PC-9 (cell line): ENCODE data around the gene CPNE7. TPM values are rescaled to one million over a fixed set of nuclear protein-coding genes. Genes with fewer than 3 reads are reported as not detected.
A peak's percentile ranks its signal among the peaks of the same experiment; 100 is the strongest.

Source experiments
- BruUV-seq: library from RNA; stranded (reverse); fragments of 400-500 nt; replicated peaks from 2 replicates; lab custom pipeline; 2021; lab: Mats Ljungman, UMichigan
- CTCF ChIA-PET: fragments of 300-600 bp; sonication (Branson Sonifier 250); formaldehyde crosslinking; loops from one replicate; lab custom pipeline; 2022; ENCODE audit warnings: antibody characterized with exemption; lab: Charles Lee
- POLR2A ChIA-PET: fragments of 300-600 bp; sonication (Branson Sonifier 250); formaldehyde crosslinking; loops from one replicate; lab custom pipeline; 2022; ENCODE audit warnings: antibody characterized with exemption; ENCODE audit not compliant: unreplicated experiment; lab: Charles Lee
- DNase-seq, 2 experiments: peaks; one replicate each; pipeline versions ENCODE4 v3.0.0 to v3.0.0-alpha.2; 2015 to 2022; ENCODE audit warnings: mixed read lengths in 1 of 2
- H2AFZ ChIP-seq: fragments of 200-600 bp; sonication (generic); 2 replicates; pipeline ENCODE4 v1.8.1; 2017; ENCODE audit warnings: antibody characterized with exemption
- H3F3A ChIP-seq: fragments of 200-600 bp; sonication (generic); 2 replicates; pipeline ENCODE4 v1.8.1; 2017; ENCODE audit warnings: antibody characterized with exemption, mild to moderate bottlenecking, low read depth; ENCODE audit not compliant: insufficient read depth
- H3K27ac ChIP-seq: fragments of 200-600 bp; sonication (generic); 2 replicates; pipeline ENCODE4 v1.6.1; 2016; ENCODE audit warnings: mixed run types
- H3K27me3 ChIP-seq: fragments of 200-600 bp; sonication (generic); 2 replicates; pipeline ENCODE4 v1.6.1; 2016; ENCODE audit warnings: low read depth, mixed run types; ENCODE audit not compliant: insufficient read depth
- H3K36me3 ChIP-seq: fragments of 200-600 bp; sonication (generic); 2 replicates; pipeline ENCODE4 v1.6.1; 2016; ENCODE audit warnings: low read depth, mixed run types
- H3K4me1 ChIP-seq: fragments of 200-600 bp; sonication (generic); replicated peaks from 2 replicates; pipeline ENCODE4 v1.6.1; 2016; ENCODE audit warnings: mixed run types; ENCODE audit not compliant: insufficient read depth
- H3K4me2 ChIP-seq: fragments of 200-600 bp; sonication (generic); 2 replicates; pipeline ENCODE4 v1.6.1; 2017; ENCODE audit warnings: mixed run types
- H3K4me3 ChIP-seq: fragments of 200-600 bp; sonication (generic); 2 replicates; pipeline ENCODE4 v1.6.1; 2016; ENCODE audit warnings: mixed run types
- H3K79me2 ChIP-seq: fragments of 200-600 bp; sonication (generic); 2 replicates; pipeline ENCODE4 v1.6.1; 2017; ENCODE audit warnings: low read depth, mixed run types
- H3K9me2 ChIP-seq: fragments of 200-600 bp; sonication (generic); 2 replicates; pipeline ENCODE4 v1.8.1; 2017; ENCODE audit warnings: mild to moderate bottlenecking; ENCODE audit not compliant: insufficient read depth
- H3K9me3 ChIP-seq: fragments of 200-600 bp; sonication (generic); 2 replicates; pipeline ENCODE4 v1.8.1; 2016; ENCODE audit warnings: low read depth; ENCODE audit not compliant: insufficient read depth
- H4K20me1 ChIP-seq: fragments of 200-600 bp; sonication (generic); 2 replicates; pipeline ENCODE4 v1.8.1; 2017; ENCODE audit not compliant: insufficient read depth
- EZH2 ChIP-seq: fragments of 200-600 bp; sonication (generic); IDR thresholded peaks from 2 replicates; pipeline ENCODE4 v1.8.0; 2017; ENCODE audit warnings: antibody characterized with exemption, low read depth
- intact Hi-C: fragments of 100-400 bp; cut with micrococcal nuclease; formaldehyde crosslinking; loops from one replicate; pipeline ENCODE4 v1.10.0; 2022; ENCODE audit not compliant: unreplicated experiment
- total RNA-seq: library from RNA; stranded (reverse); gene quantifications from 2 replicates; pipeline ENCODE4 v1.2.3, GENCODE V29; 2021
- TF ChIP-seq, protein P1 (sequence below): fragments of 200-600 bp; sonication (generic); conservative IDR thresholded peaks from 2 replicates; pipeline ENCODE4 v1.6.1; 2017; ENCODE audit warnings: mixed run types, antibody characterized with exemption, mild to moderate bottlenecking, moderate library complexity

CPNE7 gene
- total RNA-seq, 1 experiment from 2014 or later = 19.5 TPM

- peaks cover 6% of the 10 kb centered on the region; the same call in 1 of the 2 replicates for H3K36me3 ChIP-seq
- intact Hi-C loops = no loop called here
- H3K9me3 ChIP-seq = no peaks in the 10 kb centered on the region
- H3K4me3 ChIP-seq = no peak overlapping the region
- no peak overlapping the region for H2AFZ ChIP-seq
- CTCF ChIA-PET = interaction anchor here (0.6 to 1.0 kb wide), 2 partner anchors 18 to 22 kb away, joined by 4 read pairs; no protein-coding TSS in a partner anchor
- no peaks in the 10 kb centered on the region for H4K20me1 ChIP-seq
- peaks cover 28% of the 10 kb centered on the region for H3K4me1 ChIP-seq
- peaks cover 44% of the 10 kb centered on the region for H3F3A ChIP-seq
- POLR2A ChIA-PET = interaction anchor here (0.5 to 0.8 kb wide), 2 partner anchors 119 to 252 kb away, joined by 5 to 12 read pairs; no protein-coding TSS in a partner anchor
- peak overlapping the region; percentile 61 for H3K27ac ChIP-seq
- BruUV-seq = no TSS peak
- peak; percentile 78 to 87 for DNase-seq
- H3K27me3 ChIP-seq = no peaks in the 10 kb centered on the region
- peak overlapping the region; percentile 47 for H3K4me2 ChIP-seq
- peaks cover 5% of the 10 kb centered on the region; the same call in 1 of the 2 replicates for H3K79me2 ChIP-seq
- TF ChIP-seq EZH2 = no peak
- TF ChIP-seq, protein P1, sequence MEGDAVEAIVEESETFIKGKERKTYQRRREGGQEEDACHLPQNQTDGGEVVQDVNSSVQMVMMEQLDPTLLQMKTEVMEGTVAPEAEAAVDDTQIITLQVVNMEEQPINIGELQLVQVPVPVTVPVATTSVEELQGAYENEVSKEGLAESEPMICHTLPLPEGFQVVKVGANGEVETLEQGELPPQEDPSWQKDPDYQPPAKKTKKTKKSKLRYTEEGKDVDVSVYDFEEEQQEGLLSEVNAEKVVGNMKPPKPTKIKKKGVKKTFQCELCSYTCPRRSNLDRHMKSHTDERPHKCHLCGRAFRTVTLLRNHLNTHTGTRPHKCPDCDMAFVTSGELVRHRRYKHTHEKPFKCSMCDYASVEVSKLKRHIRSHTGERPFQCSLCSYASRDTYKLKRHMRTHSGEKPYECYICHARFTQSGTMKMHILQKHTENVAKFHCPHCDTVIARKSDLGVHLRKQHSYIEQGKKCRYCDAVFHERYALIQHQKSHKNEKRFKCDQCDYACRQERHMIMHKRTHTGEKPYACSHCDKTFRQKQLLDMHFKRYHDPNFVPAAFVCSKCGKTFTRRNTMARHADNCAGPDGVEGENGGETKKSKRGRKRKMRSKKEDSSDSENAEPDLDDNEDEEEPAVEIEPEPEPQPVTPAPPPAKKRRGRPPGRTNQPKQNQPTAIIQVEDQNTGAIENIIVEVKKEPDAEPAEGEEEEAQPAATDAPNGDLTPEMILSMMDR = no peak
- H3K9me2 ChIP-seq = no peaks in the 10 kb centered on the region
These were observed 5.6 kb downstream of the CPNE7 start for GRCh38 chr16:89581045-89581695.

- Histone ChIP-seq H3K79me2 (no peaks in the 10 kb centered on the region), H3K4me1 (peaks cover 22% of the 10 kb centered on the region), H3K4me3 (no peak overlapping the region), H3K27ac (peak overlapping the region; percentile 61), H4K20me1 (no peaks in the 10 kb centered on the region), H3F3A (peaks cover 45% of the 10 kb centered on the region), H2AFZ (no peak overlapping the region), H3K36me3 (peaks cover 6% of the 10 kb centered on the region), H3K9me3 (no peaks in the 10 kb centered on the region), H3K9me2 (no peaks in the 10 kb centered on the region), H3K27me3 (no peaks in the 10 kb centered on the region), H3K4me2 (peak overlapping the region; percentile 47)
- DNase-seq = peak; percentile 71 to 92
- BruUV-seq = no TSS peak
- ChIA-PET CTCF (interaction anchor here (1.0 kb wide), 1 partner anchor 18 kb away, joined by 4 read pairs; no protein-coding TSS in a partner anchor), POLR2A (interaction anchor here (0.8 kb wide), 1 partner anchor 118 kb away, joined by 12 read pairs; no protein-coding TSS in a partner anchor)
- intact Hi-C loops = no loop called here
- TF ChIP-seq EZH2 = no peak
These were observed 6.5 kb downstream of the CPNE7 start for GRCh38 chr16:89581861-89582563.

DNA sequence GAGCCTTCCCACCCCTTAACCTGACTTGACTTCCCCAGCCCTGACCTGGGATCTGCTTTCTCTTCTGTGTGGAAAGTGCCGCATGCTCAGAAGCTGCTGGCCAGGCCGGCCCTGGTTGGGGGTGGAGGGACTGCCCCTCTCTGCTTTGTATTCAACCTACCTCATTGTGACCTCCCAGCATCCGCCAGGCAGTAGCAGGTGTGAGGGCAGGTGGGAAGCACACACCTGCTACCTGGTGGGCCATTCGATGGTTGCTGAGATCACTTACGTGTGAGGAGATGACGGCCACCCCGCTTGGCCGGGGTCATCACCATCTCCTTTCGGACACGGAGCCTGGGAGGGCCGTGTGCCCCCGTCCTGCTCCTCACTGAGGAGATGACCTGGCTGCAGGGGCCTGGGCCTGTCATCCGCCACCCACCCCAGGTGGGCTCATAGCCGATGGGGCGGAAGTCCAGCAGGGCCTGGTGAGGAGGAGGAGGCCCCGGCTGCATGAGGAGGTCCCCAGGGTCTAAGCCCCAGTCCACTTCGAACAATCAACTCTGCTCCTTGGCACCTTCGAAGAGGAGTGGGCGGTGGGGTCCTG, 7.1 kb downstream of the CPNE7 start:
- no peak overlapping the region for H3K4me3 ChIP-seq
- no peaks in the 10 kb centered on the region for H3K27me3 ChIP-seq
- H2AFZ ChIP-seq = no peak overlapping the region
- intact Hi-C loops = no loop called here
- ChIA-PET POLR2A (interaction anchor here (0.7 kb wide), 1 partner anchor 8 kb away, joined by 4 read pairs; no protein-coding TSS in a partner anchor), CTCF (no interaction called here)
- TF ChIP-seq EZH2 = no peak
- TF ChIP-seq, protein P1 = no peak
- H3K4me2 ChIP-seq = peak overlapping the region; percentile 47
- H3K4me1 ChIP-seq = peaks cover 22% of the 10 kb centered on the region
- H3K36me3 ChIP-seq = peaks cover 6% of the 10 kb centered on the region
- peak overlapping the region; percentile 61 for H3K27ac ChIP-seq
- no peaks in the 10 kb centered on the region for H3K9me3 ChIP-seq
- H4K20me1 ChIP-seq = no peaks in the 10 kb centered on the region
- H3K9me2 ChIP-seq = no peaks in the 10 kb centered on the region
- H3K79me2 ChIP-seq = no peaks in the 10 kb centered on the region
- BruUV-seq = no TSS peak
- H3F3A ChIP-seq = peaks cover 38% of the 10 kb centered on the region
- DNase-seq = no peak
